Right atrium auricular region (tissue), 2 donors: ENCODE measurements around the gene TGFBI. TPM values are rescaled to one million over a fixed set of nuclear protein-coding genes. Genes with fewer than 3 reads are reported as not detected.

Experiments used
- DNase-seq: peaks from one replicate; pipeline ENCODE4 v3.0.0-alpha.2; 2019; ENCODE audit warnings: low spot score
- H3K27ac ChIP-seq, 2 donors: fragments of 200-600 bp; sonication (generic); 1 replicate in 1 of 2; 2 replicates in 1 of 2; pipeline ENCODE4 v1.5.1; 2016 to 2019
- H3K27me3 ChIP-seq, 2 donors: fragments of 200-600 bp; sonication (generic); one replicate each; pipeline versions ENCODE4 v1.5.1 to v1.6.0; 2017 to 2019
- H3K36me3 ChIP-seq: fragments of 200-600 bp; sonication (generic); one replicate; pipeline ENCODE4 v1.5.1; 2016
- H3K4me1 ChIP-seq, 2 donors: fragments of 200-600 bp; sonication (generic); one replicate each; pipeline versions ENCODE4 v1.5.1 to v1.6.0; 2017 to 2019
- H3K4me3 ChIP-seq, 2 donors: fragments of 200-600 bp; sonication (generic); 1 replicate in 1 of 2; 2 replicates in 1 of 2; pipeline ENCODE4 v1.5.1; 2017 to 2019; ENCODE audit warnings: mild to moderate bottlenecking in 1 of 2, moderate library complexity in 1 of 2
- H3K9me3 ChIP-seq, 2 donors: fragments of 200-600 bp; sonication (generic); one replicate each; pipeline ENCODE4 v1.5.1; 2019
- CTCF ChIP-seq, 2 donors: fragments of 200-600 bp; sonication (generic); IDR thresholded peaks; one replicate each; pipeline ENCODE4 v1.5.1; 2019; ENCODE audit warnings: antibody characterized with exemption in 2 of 2
- total RNA-seq, 2 donors: library from RNA; depleted of rRNA; stranded (reverse); fragments of >200 nt; gene quantifications; one replicate each; pipeline ENCODE4 v1.1.0, GENCODE V29; 2016

The TGFBI gene
- total RNA-seq, 2 donors from 2014 or later, result 30.4 to 65.0 TPM

GRCh38 chr5:136048966-136049365 is 20.2 kb downstream of the TGFBI start:
- no peaks in the 10 kb centered on the region for H3K36me3 ChIP-seq
- no peaks in the 10 kb centered on the region for H3K27me3 ChIP-seq
- no peak for DNase-seq
- no peak for TF ChIP-seq CTCF (IDR thresholded peaks at IDR 0.05)
- H3K9me3 ChIP-seq, result no peaks in the 10 kb centered on the region
- no peak overlapping the region for H3K4me3 ChIP-seq
- H3K27ac ChIP-seq, result no peak overlapping the region
- peaks cover 0 to 12% of the 10 kb centered on the region in 2 donors for H3K4me1 ChIP-seq

GRCh38 chr5:136051486-136052220 is 22.9 kb downstream of the TGFBI start:
- Histone ChIP-seq H3K36me3 (no peaks in the 10 kb centered on the region), H3K4me3 (no peak overlapping the region), H3K4me1 (peaks cover 0 to 9% of the 10 kb centered on the region in 2 donors), H3K27ac (no peak overlapping the region), H3K27me3 (no peaks in the 10 kb centered on the region), H3K9me3 (no peaks in the 10 kb centered on the region)
- no peak for TF ChIP-seq CTCF (IDR thresholded peaks at IDR 0.05)
- no peak for DNase-seq

GRCh38 chr5:136052692-136053335 is 24.0 kb downstream of the TGFBI start:
- Histone ChIP-seq H3K27ac (peak overlapping the region; percentile 41 to 42), H3K4me1 (peaks cover 0 to 17% of the 10 kb centered on the region in 2 donors), H3K36me3 (no peaks in the 10 kb centered on the region), H3K9me3 (no peaks in the 10 kb centered on the region), H3K27me3 (no peaks in the 10 kb centered on the region), H3K4me3 (no peak overlapping the region)
- no peak for DNase-seq
- no peak for TF ChIP-seq CTCF (IDR thresholded peaks at IDR 0.05)

GRCh38 chr5:136053336-136054141 is 24.8 kb downstream of the TGFBI start:
- no peak for TF ChIP-seq CTCF (IDR thresholded peaks at IDR 0.05)
- Histone ChIP-seq H3K9me3 (no peaks in the 10 kb centered on the region), H3K27me3 (no peaks in the 10 kb centered on the region), H3K4me1 (peaks cover 0 to 23% of the 10 kb centered on the region in 2 donors), H3K4me3 (no peak overlapping the region), H3K27ac (peak overlapping the region; percentile 42 to 55), H3K36me3 (no peaks in the 10 kb centered on the region)
- DNase-seq, result peak; percentile 87

- H3K9me3 ChIP-seq, result no peaks in the 10 kb centered on the region
- TF ChIP-seq CTCF (IDR thresholded peaks at IDR 0.05), result no peak
- H3K27ac ChIP-seq, result peak overlapping the region; percentile 42 to 55
- H3K27me3 ChIP-seq, result no peaks in the 10 kb centered on the region
- H3K36me3 ChIP-seq, result no peaks in the 10 kb centered on the region
- H3K4me1 ChIP-seq, result peaks cover 0 to 29% of the 10 kb centered on the region in 2 donors
- DNase-seq, result no peak
- no peak overlapping the region for H3K4me3 ChIP-seq
Observed at GRCh38 chr5:136054142-136055019, 25.6 kb downstream of the TGFBI start.
